Activated T-cell treated with anti-CD3 and anti-CD28 coated beads, Interleukin-2, amount 50 U/mL, for 72 hours (primary cell): ENCODE data around the gene TAS2R1. TPM values are rescaled to one million over a fixed set of nuclear protein-coding genes. Genes with fewer than 3 reads are reported as not detected.

ENCODE experiments used
- ATAC-seq, 2 donors: fragments of 150-1000 bp; cut with Tn5 transposase; replicated peaks in 1 of 2; 2 replicates each; pipeline ENCODE4 v1.10.0; 2021; ENCODE audit warnings: moderate library complexity in 2 of 2, mild to moderate bottlenecking in 1 of 2
- DNase-seq, 2 donors: peaks; one replicate each; pipeline ENCODE4 v3.0.0; 2021 to 2022; ENCODE audit warnings: mixed read lengths in 1 of 2
- H3K27ac Mint-ChIP-seq: one replicate; pipeline ENCODE4 v1.8.0; 2022; ENCODE audit warnings: mild to moderate bottlenecking, moderate library complexity, mixed read lengths
- H3K27me3 Mint-ChIP-seq: one replicate; pipeline ENCODE4 v1.8.0; 2022; ENCODE audit warnings: low read depth, mixed read lengths
- H3K36me3 Mint-ChIP-seq, 2 donors: one replicate each; pipeline ENCODE4 v1.8.0; 2022; ENCODE audit warnings: mixed read lengths in 2 of 2, mild to moderate bottlenecking in 1 of 2; ENCODE audit not compliant: insufficient read depth in 2 of 2
- H3K4me1 Mint-ChIP-seq: one replicate; pipeline ENCODE4 v1.8.0; 2022; ENCODE audit warnings: low read depth, mixed read lengths
- H3K4me3 Mint-ChIP-seq, 2 donors: one replicate each; pipeline ENCODE4 v1.8.0; 2022; ENCODE audit warnings: mild to moderate bottlenecking in 2 of 2, mixed read lengths in 2 of 2, moderate library complexity in 2 of 2
- H3K9me3 Mint-ChIP-seq, 2 donors: one replicate each; pipeline ENCODE4 v1.8.0; 2022; ENCODE audit warnings: mixed read lengths in 2 of 2
- total RNA-seq, 2 donors: library from RNA; stranded (reverse); gene quantifications; one replicate each; pipeline ENCODE4 v1.2.3, GENCODE V29; 2022

TAS2R1 gene, protein sequence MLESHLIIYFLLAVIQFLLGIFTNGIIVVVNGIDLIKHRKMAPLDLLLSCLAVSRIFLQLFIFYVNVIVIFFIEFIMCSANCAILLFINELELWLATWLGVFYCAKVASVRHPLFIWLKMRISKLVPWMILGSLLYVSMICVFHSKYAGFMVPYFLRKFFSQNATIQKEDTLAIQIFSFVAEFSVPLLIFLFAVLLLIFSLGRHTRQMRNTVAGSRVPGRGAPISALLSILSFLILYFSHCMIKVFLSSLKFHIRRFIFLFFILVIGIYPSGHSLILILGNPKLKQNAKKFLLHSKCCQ
- not detected for total RNA-seq

DNA sequence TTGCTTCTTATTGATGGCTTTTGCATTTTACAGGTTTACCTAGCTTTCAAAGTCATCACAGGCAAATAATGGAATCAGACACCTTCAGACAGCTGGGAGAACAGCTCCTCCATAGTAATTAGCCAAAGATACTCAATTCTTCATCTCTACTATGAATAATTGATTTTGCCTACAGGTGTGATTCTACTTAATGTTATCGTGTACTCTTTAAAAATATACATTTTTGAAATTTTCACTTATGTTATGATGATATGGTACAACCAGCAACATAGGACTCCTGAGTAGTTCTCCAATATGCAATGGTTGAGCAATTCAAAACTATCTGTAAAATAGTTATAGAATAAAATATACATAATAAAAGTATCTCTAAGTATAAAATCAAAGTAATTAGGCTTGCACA, at the start of gene TAS2R1:
Gene TAS2R1, minus strand, starts transcription at position 101 of the 400 bp plus-strand sequence. CDS start 319 bp downstream, outside the sequence.
- no peak for ATAC-seq
- no peak for DNase-seq
- H3K27me3 Mint-ChIP-seq: no peaks in the 10 kb centered on the region
- H3K9me3 Mint-ChIP-seq: peaks cover 6 to 17% of the 10 kb centered on the region in 2 donors
- no peaks in the 10 kb centered on the region for H3K36me3 Mint-ChIP-seq
- no peak within 1 kb of the TSS for H3K27ac Mint-ChIP-seq
- H3K4me1 Mint-ChIP-seq: no peaks in the 10 kb centered on the region
- no peak within 1 kb of the TSS for H3K4me3 Mint-ChIP-seq

DNA sequence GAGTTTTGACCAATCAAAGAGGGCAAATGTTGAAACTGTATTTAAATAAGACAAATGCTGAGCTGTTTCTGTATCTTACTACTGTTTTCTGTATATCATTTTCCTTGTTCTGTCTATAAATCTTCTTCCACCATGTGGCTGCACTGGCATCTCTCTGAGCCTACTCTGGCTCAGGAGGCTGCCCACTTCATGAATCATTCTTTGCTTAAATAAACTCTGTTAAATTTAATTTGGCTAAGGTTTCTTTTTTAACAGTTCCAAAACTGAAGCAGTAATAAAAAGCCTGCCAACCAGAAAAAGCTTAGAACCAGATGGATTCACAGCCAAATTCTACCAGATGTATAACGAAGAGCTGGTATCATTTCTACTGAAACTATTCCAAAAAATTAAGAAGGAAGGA, 40.2 kb upstream of the TAS2R1 start:
- no peak for ATAC-seq
- DNase-seq: no peak
- H3K9me3 Mint-ChIP-seq: peaks cover 5 to 12% of the 10 kb centered on the region in 2 donors
- no peaks in the 10 kb centered on the region for H3K27me3 Mint-ChIP-seq
- H3K27ac Mint-ChIP-seq: no peak overlapping the region
- H3K4me3 Mint-ChIP-seq: no peak overlapping the region
- H3K4me1 Mint-ChIP-seq: no peaks in the 10 kb centered on the region
- no peaks in the 10 kb centered on the region for H3K36me3 Mint-ChIP-seq

DNA sequence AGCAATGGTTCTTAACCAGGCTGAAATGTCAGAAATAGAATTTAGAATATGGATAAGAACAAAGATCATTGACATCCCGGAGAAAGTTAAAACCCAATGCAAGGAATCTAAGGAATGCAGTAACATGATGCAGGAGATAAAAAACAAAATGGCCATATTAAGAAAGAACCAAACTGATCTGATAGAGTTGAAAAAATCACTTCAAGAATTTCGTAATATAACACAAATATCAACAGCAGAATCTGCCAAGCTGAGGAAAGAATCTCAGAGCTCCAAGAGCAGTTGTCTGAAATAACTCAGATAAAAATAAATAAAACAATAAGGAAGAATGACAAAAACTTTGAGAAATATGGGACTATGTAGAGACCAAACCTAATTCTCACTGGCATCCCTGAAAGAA, 37.8 kb upstream of the TAS2R1 start:
- Mint-ChIP-seq H3K4me3 (no peak overlapping the region), H3K27me3 (no peaks in the 10 kb centered on the region), H3K36me3 (no peaks in the 10 kb centered on the region), H3K27ac (no peak overlapping the region), H3K4me1 (no peaks in the 10 kb centered on the region), H3K9me3 (peaks cover 7 to 13% of the 10 kb centered on the region in 2 donors)
- ATAC-seq: no peak
- no peak for DNase-seq

DNA sequence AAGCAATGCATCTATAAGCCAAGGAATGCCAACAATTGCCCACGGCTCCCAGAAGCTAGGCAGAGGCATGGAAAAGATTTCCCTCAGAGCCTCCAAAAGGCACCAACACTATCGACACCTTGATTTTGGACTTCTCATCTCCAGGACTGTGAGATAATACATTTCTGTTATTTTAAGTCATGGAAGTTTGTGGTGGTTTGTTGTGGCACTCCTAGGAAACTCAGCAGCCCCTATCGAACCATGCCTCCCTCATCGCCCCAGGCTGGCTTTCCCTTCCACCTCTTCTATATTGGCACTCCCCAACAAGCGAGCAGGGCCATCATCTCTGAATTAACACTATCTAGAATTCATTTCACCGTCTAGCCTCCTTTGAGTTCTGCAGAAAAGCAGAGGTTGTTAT, 33.7 kb upstream of the TAS2R1 start:
- Mint-ChIP-seq H3K27me3 (no peaks in the 10 kb centered on the region), H3K36me3 (peaks cover 0 to 1% of the 10 kb centered on the region in 2 donors), H3K4me3 (no peak overlapping the region), H3K4me1 (no peaks in the 10 kb centered on the region), H3K27ac (no peak overlapping the region), H3K9me3 (peaks cover 8 to 9% of the 10 kb centered on the region in 2 donors)
- ATAC-seq: no peak
- no peak for DNase-seq

DNA sequence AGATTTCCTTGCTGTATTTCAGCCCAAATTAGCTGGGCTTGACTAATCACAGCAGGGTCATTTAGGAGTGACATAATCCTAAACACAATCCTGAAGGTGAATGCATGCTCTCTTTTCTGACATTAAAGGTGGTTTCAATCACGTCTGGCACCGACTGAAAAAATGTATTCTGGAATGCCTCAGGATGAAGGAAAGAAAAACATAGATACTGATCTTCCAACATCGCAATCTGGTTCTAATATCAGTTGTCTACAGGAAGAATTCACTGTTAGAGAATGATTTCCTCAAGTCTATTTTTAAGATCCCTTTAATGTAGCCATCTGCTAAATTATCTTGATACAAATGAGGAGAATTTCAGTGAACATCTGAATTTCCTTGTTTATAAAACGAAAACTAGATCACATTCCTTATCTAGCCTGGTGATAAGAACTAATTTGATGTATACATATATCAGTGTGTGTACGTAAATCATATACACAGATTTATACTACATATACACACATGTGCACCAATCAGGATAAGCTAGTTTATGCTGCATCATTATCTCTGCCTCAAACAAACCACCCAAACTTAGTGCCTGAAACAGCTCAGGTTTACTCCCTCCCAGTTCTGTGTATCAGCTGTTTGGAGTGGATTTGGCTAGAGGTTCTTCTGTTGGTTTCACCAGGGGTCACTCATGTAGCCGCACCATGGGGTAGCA, 31.3 kb upstream of the TAS2R1 start:
- Mint-ChIP-seq H3K4me3 (no peak overlapping the region), H3K4me1 (no peaks in the 10 kb centered on the region), H3K27me3 (no peaks in the 10 kb centered on the region), H3K9me3 (peaks cover 4% of the 10 kb centered on the region in 2 donors), H3K36me3 (peaks cover 0 to 1% of the 10 kb centered on the region in 2 donors), H3K27ac (no peak overlapping the region)
- DNase-seq (no peak), ATAC-seq (no peak)

DNA sequence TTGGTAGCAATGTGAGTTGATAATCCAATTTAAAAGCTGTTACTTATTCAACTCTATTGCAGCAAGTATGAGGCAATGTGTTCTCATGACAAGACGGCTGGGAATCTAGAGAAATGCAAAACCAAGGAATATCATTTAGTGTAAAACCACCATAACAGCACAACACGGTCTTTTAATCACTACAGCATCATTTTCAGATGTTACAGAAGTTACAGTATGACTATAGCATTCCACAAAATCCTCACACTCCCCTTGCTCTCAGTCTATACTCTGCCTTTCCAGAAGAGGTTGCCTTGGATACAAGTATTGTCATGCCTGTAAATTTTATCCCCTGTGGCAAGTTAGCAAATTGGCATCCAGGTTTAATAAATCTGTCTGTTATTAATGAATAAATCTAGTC, 28.6 kb upstream of the TAS2R1 start:
- Mint-ChIP-seq H3K4me1 (no peaks in the 10 kb centered on the region), H3K9me3 (peaks cover 2 to 3% of the 10 kb centered on the region in 2 donors), H3K27ac (no peak overlapping the region), H3K36me3 (peaks cover 0 to 1% of the 10 kb centered on the region in 2 donors), H3K4me3 (no peak overlapping the region), H3K27me3 (no peaks in the 10 kb centered on the region)
- ATAC-seq: no peak
- DNase-seq: no peak

DNA sequence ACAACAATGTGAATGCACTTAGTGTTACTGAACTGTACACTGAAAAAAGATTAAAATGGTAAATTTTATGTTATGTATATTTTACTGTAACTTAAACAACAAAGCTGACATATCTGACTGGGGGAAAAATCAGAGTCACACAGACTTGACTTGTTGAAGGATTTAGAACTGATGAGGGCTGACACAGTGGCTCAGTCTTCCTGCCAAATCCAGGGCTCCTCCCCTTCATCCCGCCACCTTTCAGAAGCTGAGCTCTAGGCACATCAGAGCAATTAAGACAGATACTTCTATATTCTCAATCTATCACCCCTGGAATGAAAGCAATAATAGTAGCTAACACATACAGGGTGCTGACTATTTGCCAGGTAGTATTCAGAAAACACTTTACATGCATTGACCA, 27.7 kb upstream of the TAS2R1 start:
- ATAC-seq: no peak
- Mint-ChIP-seq H3K4me3 (no peak overlapping the region), H3K27ac (no peak overlapping the region), H3K4me1 (no peaks in the 10 kb centered on the region), H3K9me3 (peaks cover 2 to 5% of the 10 kb centered on the region in 2 donors), H3K27me3 (no peaks in the 10 kb centered on the region), H3K36me3 (peaks cover 0 to 1% of the 10 kb centered on the region in 2 donors)
- no peak for DNase-seq

DNA sequence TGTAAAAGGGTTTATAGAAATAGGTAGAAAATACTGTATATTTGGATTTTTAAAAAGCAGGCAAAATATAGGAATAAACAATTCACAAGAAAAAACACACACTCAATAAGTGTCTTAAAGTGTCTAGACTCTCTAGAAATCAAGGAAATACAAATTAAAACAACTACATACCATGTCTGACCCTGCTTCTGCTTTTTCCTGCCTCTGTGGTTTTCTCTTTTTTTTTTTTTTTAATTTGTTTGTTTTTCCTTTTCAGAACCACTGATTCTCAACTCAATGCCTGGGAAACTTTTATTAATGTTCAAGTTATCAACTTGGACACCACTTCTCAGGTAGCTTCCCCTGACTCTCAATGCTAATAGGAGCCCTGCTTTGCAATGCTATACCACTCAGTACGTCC, 25.5 kb upstream of the TAS2R1 start:
- H3K36me3 Mint-ChIP-seq: peaks cover 0 to 1% of the 10 kb centered on the region in 2 donors
- H3K9me3 Mint-ChIP-seq: peaks cover 2 to 5% of the 10 kb centered on the region in 2 donors
- no peak for ATAC-seq

DNA sequence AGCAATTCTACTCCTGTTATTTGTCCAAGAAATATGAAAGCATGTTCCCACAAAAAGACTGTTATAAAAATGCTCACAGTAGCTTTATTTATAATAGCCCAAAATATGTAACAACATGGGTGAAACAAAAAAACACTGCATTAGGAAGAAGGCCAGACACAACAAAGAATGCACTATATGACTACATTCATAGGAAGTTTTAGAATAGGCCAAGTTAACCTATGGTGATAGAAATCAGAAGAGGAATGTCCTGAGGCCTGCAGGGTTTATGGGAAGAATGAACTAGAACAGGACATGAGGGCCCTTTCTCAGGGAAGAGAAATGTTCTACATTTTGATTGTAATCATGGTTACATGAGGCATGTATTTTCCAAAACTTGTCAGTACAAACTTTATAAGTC, 24.7 kb upstream of the TAS2R1 start:
- no peaks in the 10 kb centered on the region for H3K4me1 Mint-ChIP-seq
- H3K36me3 Mint-ChIP-seq: no peaks in the 10 kb centered on the region
- DNase-seq (no peak), ATAC-seq (no peak)
- no peak overlapping the region for H3K27ac Mint-ChIP-seq
- no peak overlapping the region for H3K4me3 Mint-ChIP-seq
- H3K9me3 Mint-ChIP-seq: peaks cover 0 to 2% of the 10 kb centered on the region in 2 donors
- no peaks in the 10 kb centered on the region for H3K27me3 Mint-ChIP-seq

More for the DNA sequence above, 25.5 kb upstream of the TAS2R1 start:
- Mint-ChIP-seq H3K27ac (no peak overlapping the region), H3K4me1 (no peaks in the 10 kb centered on the region), H3K27me3 (no peaks in the 10 kb centered on the region), H3K4me3 (no peak overlapping the region)
- DNase-seq: no peak

DNA sequence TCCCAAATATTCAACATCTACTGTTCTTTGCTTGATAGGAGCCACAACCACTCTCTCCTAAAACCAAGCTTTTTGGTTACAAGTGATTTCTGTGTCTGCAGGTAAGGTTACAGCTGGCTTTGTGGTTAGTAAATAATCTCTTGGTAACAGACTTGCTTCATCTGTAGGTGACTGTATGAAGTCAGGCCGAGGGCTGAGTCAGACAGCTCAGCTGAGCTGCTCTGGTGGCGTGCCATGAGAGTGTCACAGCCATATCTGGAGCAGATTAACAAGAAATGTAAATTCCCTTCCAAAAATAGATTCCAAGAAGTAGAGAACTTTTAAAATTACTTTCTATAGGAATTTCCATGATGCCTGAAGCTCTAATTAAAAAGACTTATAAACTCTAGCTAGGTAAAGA, 23.7 kb upstream of the TAS2R1 start:
- peaks cover 0 to 2% of the 10 kb centered on the region in 2 donors for H3K9me3 Mint-ChIP-seq
- H3K4me1 Mint-ChIP-seq: no peaks in the 10 kb centered on the region
- DNase-seq (no peak), ATAC-seq (no peak)
- H3K27ac Mint-ChIP-seq: no peak overlapping the region
- H3K4me3 Mint-ChIP-seq: no peak overlapping the region
- H3K27me3 Mint-ChIP-seq: no peaks in the 10 kb centered on the region
- H3K36me3 Mint-ChIP-seq: no peaks in the 10 kb centered on the region

DNA sequence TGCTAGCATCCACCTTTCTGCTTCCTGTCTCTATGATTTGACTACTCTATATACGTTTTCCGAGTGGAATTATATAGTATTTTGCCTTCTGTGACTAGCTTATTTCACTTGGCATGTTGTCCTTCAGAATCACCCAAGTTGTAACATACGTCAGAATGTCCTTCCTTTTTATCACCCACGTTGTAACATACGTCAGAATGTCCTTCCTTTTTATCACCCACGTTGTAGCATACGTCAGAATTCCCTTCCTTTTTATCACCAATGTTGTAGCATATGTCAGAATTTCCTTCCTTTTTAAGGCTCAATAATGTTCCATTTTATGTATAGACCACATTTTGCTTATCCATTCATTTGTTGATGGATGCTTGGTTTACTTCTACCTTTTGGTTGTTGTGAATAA, 22.9 kb upstream of the TAS2R1 start:
- Mint-ChIP-seq H3K9me3 (peaks cover 0 to 2% of the 10 kb centered on the region in 2 donors), H3K36me3 (no peaks in the 10 kb centered on the region), H3K4me1 (no peaks in the 10 kb centered on the region), H3K4me3 (no peak overlapping the region), H3K27me3 (no peaks in the 10 kb centered on the region), H3K27ac (no peak overlapping the region)
- ATAC-seq: no peak
- DNase-seq: no peak

DNA sequence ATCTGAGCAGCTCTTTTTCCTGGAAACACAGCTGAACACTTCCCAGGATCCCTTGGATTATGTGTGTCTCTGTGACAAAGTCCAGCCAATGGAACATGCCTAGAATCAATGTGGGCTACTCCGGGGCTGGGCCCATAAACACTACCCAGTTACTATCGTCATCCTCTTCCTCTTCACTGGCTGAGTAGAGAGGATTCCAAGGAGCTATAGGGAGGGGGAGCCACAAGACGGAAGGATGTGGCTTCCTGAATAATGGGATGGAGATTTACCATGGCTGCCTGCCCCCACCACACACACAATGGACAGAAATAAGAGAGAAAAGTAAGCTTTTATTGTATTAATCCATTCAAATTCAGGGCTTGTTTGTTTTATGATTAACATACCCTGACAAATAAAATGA, 22.1 kb upstream of the TAS2R1 start:
- DNase-seq: no peak
- ATAC-seq: no peak
- Mint-ChIP-seq H3K36me3 (no peaks in the 10 kb centered on the region), H3K27me3 (no peaks in the 10 kb centered on the region), H3K4me3 (no peak overlapping the region), H3K4me1 (no peaks in the 10 kb centered on the region), H3K27ac (no peak overlapping the region), H3K9me3 (peaks cover 0 to 2% of the 10 kb centered on the region in 2 donors)

DNA sequence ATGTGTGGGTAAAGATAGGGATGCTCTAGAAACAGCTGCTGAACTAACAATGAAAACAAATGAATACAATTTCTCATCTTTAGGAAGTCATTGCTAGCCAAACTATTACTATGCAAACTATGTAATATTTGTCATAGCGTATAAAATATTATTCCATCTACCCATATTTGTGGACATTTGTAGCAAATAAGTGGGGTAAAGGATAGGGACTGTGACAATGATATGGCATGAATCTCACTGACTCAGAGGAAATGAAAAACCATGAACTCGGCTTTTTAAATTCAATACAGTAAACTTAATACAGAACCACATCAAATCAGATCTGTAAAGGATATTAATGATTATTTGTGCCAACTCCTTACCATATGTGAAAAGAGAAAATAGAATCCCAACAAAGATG, 16.7 kb upstream of the TAS2R1 start:
- no peak overlapping the region for H3K27ac Mint-ChIP-seq

More for the DNA sequence above, 16.7 kb upstream of the TAS2R1 start:
- no peak for DNase-seq
- no peak for ATAC-seq
- no peak overlapping the region for H3K4me3 Mint-ChIP-seq
- no peaks in the 10 kb centered on the region for H3K4me1 Mint-ChIP-seq
- H3K36me3 Mint-ChIP-seq: no peaks in the 10 kb centered on the region
- no peaks in the 10 kb centered on the region for H3K27me3 Mint-ChIP-seq
- no peaks in the 10 kb centered on the region for H3K9me3 Mint-ChIP-seq
